ENCODE measurements around the gene C17orf78. TPM values are rescaled to one million over a fixed set of nuclear protein-coding genes. Genes with fewer than 3 reads are reported as not detected.
A peak's percentile ranks its signal among the peaks of the same experiment; 100 is the strongest.

C17orf78 gene
- total and polyA plus RNA-seq, 2 donors (not counting 1 experiment from before 2014, with no cell fraction given), result not detected

DNA sequence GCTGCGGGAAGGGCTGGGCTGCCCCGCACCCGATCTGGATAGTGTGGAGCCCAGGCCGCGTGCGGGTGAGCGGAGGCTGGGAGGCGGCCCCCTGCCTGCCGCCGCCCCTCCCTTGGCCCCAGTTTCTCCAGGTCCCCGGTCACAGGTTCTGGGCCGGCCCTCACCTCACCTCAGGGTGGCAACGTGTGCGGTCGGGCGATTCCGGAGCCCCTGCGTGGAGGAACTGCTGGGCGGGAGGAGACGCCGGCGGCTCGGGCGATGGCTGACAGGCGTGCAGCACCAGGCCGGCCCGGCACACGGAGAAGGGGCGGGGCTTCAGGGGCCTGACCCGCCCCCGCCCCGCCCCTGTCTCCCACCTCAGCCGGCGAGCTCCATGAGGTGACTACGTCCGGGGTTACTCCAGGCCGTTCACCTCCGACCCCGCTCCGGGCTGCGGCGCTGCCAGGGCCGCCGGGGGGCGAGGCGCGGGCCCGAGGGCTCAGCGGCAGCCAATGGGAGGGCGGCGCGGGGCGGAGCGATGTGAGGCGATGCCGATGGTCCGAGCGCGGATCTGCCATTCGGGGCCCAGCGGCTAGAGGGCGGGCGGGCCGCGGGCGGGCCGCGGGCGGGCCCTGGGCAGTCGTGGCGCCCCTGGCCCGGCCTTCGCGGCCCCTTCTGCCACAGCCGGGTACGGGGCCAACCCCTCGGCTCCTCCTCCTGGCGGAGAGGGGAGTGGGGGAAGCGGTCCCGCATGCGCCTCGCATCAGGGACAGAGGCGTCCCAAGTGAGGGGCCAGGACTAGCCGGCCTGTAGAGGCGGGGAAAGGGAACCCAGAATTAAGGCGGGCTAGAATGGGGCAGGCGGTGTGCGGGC, 16.7 kb upstream of the C17orf78 start:
- peaks cover 12 to 18% of the 10 kb centered on the region in 2 donors for H3K4me1 ChIP-seq (ENCODE audit: control insufficient read depth in 2 of 2, insufficient read depth in 2 of 2, low read length in 2 of 2)
- DNase-seq (peak; percentile 95), ATAC-seq (ENCODE audit: low read depth) (peak; percentile 95)
- H3K4me3 Mint-ChIP-seq, result peak overlapping the region; percentile 92
- no peaks in the 10 kb centered on the region for H4K20me1 ChIP-seq (ENCODE audit: control insufficient read depth, insufficient read depth, low read length, poor library complexity, severe bottlenecking)
- H3K9me3 ChIP-seq (ENCODE audit: control extremely low read depth in 1 of 3, control insufficient read depth in 2 of 3, insufficient read depth in 1 of 3, low read length in 2 of 3), result no peaks in the 10 kb centered on the region
- ChIA-PET CTCF (interaction anchor here (0.5 to 2.6 kb wide), 2 partner anchors 14 to 15 kb away, joined by 4 to 15 read pairs; no protein-coding TSS in a partner anchor), POLR2A (interaction anchor here (0.6 to 1.2 kb wide), 4 partner anchors 9 to 1814 kb away, joined by 3 to 10 read pairs (median 4); no protein-coding TSS in a partner anchor)
- peaks cover 14% of the 10 kb centered on the region for H3K4me1 Mint-ChIP-seq
- no peaks in the 10 kb centered on the region for H3K27me3 ChIP-seq (replicated peaks in 1 of 4; ENCODE audit: control extremely low read depth in 1 of 4, control insufficient read depth in 3 of 4, insufficient read depth in 4 of 4, low read length in 3 of 4)
- H3K27ac Mint-ChIP-seq, result peak overlapping the region; percentile 80
- H3K36me3 ChIP-seq (replicated peaks in 1 of 2; ENCODE audit: control extremely low read depth in 1 of 2, control insufficient read depth in 1 of 2, extremely low read depth in 1 of 2, insufficient read depth in 2 of 2, low read length in 1 of 2), result peaks cover 0 to 2% of the 10 kb centered on the region in 2 experiments
- intact Hi-C loops (cut with micrococcal nuclease), result loop anchor here (1.0 to 5.0 kb wide), 5 partner anchors 48 to 992 kb away; partner anchors contain the start of genes SOCS7 and SYNRG
- TF ChIP-seq, protein P1, sequence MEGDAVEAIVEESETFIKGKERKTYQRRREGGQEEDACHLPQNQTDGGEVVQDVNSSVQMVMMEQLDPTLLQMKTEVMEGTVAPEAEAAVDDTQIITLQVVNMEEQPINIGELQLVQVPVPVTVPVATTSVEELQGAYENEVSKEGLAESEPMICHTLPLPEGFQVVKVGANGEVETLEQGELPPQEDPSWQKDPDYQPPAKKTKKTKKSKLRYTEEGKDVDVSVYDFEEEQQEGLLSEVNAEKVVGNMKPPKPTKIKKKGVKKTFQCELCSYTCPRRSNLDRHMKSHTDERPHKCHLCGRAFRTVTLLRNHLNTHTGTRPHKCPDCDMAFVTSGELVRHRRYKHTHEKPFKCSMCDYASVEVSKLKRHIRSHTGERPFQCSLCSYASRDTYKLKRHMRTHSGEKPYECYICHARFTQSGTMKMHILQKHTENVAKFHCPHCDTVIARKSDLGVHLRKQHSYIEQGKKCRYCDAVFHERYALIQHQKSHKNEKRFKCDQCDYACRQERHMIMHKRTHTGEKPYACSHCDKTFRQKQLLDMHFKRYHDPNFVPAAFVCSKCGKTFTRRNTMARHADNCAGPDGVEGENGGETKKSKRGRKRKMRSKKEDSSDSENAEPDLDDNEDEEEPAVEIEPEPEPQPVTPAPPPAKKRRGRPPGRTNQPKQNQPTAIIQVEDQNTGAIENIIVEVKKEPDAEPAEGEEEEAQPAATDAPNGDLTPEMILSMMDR (IDR thresholded peaks at IDR 0.05), result peak; percentile 47
- TF ChIP-seq EZH2 (IDR thresholded peaks at IDR 0.05; ENCODE audit: borderline replicate concordance, insufficient read depth, low read depth, low read length, poor library complexity, severe bottlenecking), result no peak
- peak overlapping the region; percentile 90 for H3K4me2 ChIP-seq (replicated peaks; ENCODE audit: low read depth, low read length, poor library complexity, severe bottlenecking)
- WGBS (ENCODE audit: insufficient coverage), result under 1% methylated on average over 80 of the region's 88 CpGs
- H3K27me3 Mint-ChIP-seq, result no peaks in the 10 kb centered on the region
- peak overlapping the region; percentile 91 for H2AFZ ChIP-seq (ENCODE audit: insufficient read depth, low read depth, low read length, poor library complexity, severe bottlenecking)
- peak overlapping the region; percentile 60 to 63 for H3K27ac ChIP-seq (ENCODE audit: low read length in 2 of 2)
- peak overlapping the region; percentile 75 for H3K9ac ChIP-seq (ENCODE audit: low read length)
- no peaks in the 10 kb centered on the region for H3K9me3 Mint-ChIP-seq (ENCODE audit: insufficient read depth)
- H3K79me2 ChIP-seq (ENCODE audit: control insufficient read depth, insufficient read depth, low read length), result peaks cover 12% of the 10 kb centered on the region
- peak overlapping the region; percentile 18 to 88 (median 83) for H3K4me3 ChIP-seq (ENCODE audit: control extremely low read depth in 1 of 5, extremely low read depth in 1 of 5, insufficient read depth in 1 of 5, low read depth in 2 of 5, low read length in 4 of 5)

All from B cell (primary cell).